H1 (cell line): ENCODE measurements around the gene CS. TPM values are rescaled to one million over a fixed set of nuclear protein-coding genes. Genes with fewer than 3 reads are reported as not detected.

Experiments
- CHD1 ChIP-seq: IDR thresholded peaks from 2 replicates; pipeline ENCODE4 v1.6.1; 2012; ENCODE audit warnings: low read depth, low read length, improper control_type of control experiment
- KDM1A ChIP-seq: fragments of 200-600, 300-600 bp; sonication (generic); IDR thresholded peaks from 2 replicates; pipeline ENCODE4 v1.7.1; 2016; ENCODE audit warnings: mild to moderate bottlenecking, low read length, borderline replicate concordance
- PHF8 ChIP-seq: fragments of 200-600 bp; sonication (generic); conservative IDR thresholded peaks from 2 replicates; pipeline ENCODE4 v1.7.1; 2012; ENCODE audit warnings: low read depth, mild to moderate bottlenecking, inconsistent platforms, low read length, moderate library complexity
- POLR2AphosphoS5 ChIP-seq: IDR thresholded peaks from 2 replicates; pipeline ENCODE4 v1.6.1; 2011; ENCODE audit warnings: low read depth, low read length
- POU5F1 ChIP-seq: IDR thresholded peaks from 2 replicates; pipeline ENCODE4 v1.6.1; 2011; ENCODE audit warnings: low read depth, mild to moderate bottlenecking, low read length, moderate library complexity
- RNF2 ChIP-seq: fragments of 200-900, 300-1000 bp; sonication (generic); IDR thresholded peaks from 2 replicates; pipeline ENCODE4 v1.7.1; 2016; ENCODE audit warnings: borderline replicate concordance, low read depth, mild to moderate bottlenecking, antibody characterized with exemption, low read length; ENCODE audit not compliant: poor library complexity, severe bottlenecking; ENCODE audit errors: missing control alignments
- SIN3A ChIP-seq, 2 experiments: IDR thresholded peaks in 1 of 2; conservative IDR thresholded peaks in 1 of 2; 2 replicates each; pipeline ENCODE4 v1.6.1; 2011 to 2012; ENCODE audit warnings: low read length in 2 of 2, improper control_type of control experiment in 1 of 2, low read depth in 1 of 2, mild to moderate bottlenecking in 1 of 2
- TEAD4 ChIP-seq: IDR thresholded peaks from 2 replicates; pipeline ENCODE4 v1.6.1; 2012; ENCODE audit warnings: low read depth, low read length, inconsistent platforms, mixed read lengths
- polyA plus RNA-seq, 7 experiments: library from polyadenylated mRNA; depleted of rRNA in 3 of 7; stranded (reverse) in 5 of 7; unstranded in 2 of 7; fragments of >200 nt in 5 of 7; fragments of 200-250 nt in 2 of 7; gene quantifications; 1 replicate in 5 of 7; 2 replicates in 1 of 7; 4 replicates in 1 of 7; pipeline versions ENCODE4 v1.2.1 to v1.2.3, GENCODE V29; 2011 to 2013; ENCODE audit warnings: missing spikeins in 2 of 7, mixed read lengths in 2 of 7
- total RNA-seq: library from RNA; stranded (reverse); fragmentation: NEBNext Ultra II Directional; extraction: Animal tissue kit (Norgen Biotek cat#: 25700); gene quantifications from 2 replicates; pipeline ENCODE4 v1.2.1, GENCODE V29; 2021
- TF ChIP-seq, protein P1 (sequence below): fragments of 300-600 bp; sonication (generic); IDR thresholded peaks from 2 replicates; pipeline ENCODE4 v1.7.1; 2012; ENCODE audit warnings: low read length, moderate library complexity, mild to moderate bottlenecking, inconsistent platforms; ENCODE audit not compliant: insufficient replicate concordance

CS gene
- total and polyA plus RNA-seq, 2 of the 8 experiments (the other 6 are each of a cell fraction or from before 2014, with no cell fraction given): 96.6 to 238 TPM

DNA sequence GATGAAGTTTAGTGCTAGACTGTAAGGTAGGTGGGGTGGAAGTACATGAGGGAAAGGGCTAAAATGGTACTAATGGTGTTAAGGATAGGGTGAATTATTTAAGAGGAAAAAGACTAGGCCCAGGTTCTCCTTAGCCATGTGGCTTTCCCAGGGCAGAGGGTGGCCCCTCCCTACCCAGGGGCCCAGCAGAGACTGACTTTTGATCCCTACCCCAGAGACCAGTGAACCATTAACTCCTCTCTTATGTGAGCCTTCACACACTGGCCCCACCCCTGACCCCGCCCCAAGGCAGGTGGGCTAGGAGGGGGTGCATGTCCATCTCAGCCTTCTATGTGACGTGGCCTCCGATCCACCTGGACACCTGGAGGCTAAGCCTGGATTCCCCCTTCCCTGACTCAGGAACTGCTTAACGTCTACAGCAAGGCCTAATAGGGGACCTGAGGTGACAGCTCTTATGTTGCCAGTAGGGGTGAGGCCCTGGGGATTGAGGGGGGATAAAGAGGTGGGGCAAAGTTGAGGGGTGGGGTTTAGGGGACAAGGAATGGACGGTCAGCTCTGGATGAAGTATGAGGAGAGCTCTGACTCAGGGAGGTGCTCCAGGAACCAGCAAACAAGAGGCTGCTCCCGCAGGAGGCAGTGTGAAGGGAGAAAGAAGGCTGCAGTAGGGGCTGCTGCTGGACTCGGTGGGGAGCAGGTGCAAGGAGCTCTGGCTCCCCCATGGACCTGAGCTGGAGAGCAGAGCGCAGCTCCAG, 69.5 kb downstream of the CS start (continued):
- TF ChIP-seq, protein P1, sequence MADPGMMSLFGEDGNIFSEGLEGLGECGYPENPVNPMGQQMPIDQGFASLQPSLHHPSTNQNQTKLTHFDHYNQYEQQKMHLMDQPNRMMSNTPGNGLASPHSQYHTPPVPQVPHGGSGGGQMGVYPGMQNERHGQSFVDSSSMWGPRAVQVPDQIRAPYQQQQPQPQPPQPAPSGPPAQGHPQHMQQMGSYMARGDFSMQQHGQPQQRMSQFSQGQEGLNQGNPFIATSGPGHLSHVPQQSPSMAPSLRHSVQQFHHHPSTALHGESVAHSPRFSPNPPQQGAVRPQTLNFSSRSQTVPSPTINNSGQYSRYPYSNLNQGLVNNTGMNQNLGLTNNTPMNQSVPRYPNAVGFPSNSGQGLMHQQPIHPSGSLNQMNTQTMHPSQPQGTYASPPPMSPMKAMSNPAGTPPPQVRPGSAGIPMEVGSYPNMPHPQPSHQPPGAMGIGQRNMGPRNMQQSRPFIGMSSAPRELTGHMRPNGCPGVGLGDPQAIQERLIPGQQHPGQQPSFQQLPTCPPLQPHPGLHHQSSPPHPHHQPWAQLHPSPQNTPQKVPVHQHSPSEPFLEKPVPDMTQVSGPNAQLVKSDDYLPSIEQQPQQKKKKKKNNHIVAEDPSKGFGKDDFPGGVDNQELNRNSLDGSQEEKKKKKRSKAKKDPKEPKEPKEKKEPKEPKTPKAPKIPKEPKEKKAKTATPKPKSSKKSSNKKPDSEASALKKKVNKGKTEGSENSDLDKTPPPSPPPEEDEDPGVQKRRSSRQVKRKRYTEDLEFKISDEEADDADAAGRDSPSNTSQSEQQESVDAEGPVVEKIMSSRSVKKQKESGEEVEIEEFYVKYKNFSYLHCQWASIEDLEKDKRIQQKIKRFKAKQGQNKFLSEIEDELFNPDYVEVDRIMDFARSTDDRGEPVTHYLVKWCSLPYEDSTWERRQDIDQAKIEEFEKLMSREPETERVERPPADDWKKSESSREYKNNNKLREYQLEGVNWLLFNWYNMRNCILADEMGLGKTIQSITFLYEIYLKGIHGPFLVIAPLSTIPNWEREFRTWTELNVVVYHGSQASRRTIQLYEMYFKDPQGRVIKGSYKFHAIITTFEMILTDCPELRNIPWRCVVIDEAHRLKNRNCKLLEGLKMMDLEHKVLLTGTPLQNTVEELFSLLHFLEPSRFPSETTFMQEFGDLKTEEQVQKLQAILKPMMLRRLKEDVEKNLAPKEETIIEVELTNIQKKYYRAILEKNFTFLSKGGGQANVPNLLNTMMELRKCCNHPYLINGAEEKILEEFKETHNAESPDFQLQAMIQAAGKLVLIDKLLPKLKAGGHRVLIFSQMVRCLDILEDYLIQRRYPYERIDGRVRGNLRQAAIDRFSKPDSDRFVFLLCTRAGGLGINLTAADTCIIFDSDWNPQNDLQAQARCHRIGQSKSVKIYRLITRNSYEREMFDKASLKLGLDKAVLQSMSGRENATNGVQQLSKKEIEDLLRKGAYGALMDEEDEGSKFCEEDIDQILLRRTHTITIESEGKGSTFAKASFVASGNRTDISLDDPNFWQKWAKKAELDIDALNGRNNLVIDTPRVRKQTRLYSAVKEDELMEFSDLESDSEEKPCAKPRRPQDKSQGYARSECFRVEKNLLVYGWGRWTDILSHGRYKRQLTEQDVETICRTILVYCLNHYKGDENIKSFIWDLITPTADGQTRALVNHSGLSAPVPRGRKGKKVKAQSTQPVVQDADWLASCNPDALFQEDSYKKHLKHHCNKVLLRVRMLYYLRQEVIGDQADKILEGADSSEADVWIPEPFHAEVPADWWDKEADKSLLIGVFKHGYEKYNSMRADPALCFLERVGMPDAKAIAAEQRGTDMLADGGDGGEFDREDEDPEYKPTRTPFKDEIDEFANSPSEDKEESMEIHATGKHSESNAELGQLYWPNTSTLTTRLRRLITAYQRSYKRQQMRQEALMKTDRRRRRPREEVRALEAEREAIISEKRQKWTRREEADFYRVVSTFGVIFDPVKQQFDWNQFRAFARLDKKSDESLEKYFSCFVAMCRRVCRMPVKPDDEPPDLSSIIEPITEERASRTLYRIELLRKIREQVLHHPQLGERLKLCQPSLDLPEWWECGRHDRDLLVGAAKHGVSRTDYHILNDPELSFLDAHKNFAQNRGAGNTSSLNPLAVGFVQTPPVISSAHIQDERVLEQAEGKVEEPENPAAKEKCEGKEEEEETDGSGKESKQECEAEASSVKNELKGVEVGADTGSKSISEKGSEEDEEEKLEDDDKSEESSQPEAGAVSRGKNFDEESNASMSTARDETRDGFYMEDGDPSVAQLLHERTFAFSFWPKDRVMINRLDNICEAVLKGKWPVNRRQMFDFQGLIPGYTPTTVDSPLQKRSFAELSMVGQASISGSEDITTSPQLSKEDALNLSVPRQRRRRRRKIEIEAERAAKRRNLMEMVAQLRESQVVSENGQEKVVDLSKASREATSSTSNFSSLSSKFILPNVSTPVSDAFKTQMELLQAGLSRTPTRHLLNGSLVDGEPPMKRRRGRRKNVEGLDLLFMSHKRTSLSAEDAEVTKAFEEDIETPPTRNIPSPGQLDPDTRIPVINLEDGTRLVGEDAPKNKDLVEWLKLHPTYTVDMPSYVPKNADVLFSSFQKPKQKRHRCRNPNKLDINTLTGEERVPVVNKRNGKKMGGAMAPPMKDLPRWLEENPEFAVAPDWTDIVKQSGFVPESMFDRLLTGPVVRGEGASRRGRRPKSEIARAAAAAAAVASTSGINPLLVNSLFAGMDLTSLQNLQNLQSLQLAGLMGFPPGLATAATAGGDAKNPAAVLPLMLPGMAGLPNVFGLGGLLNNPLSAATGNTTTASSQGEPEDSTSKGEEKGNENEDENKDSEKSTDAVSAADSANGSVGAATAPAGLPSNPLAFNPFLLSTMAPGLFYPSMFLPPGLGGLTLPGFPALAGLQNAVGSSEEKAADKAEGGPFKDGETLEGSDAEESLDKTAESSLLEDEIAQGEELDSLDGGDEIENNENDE: no peak
- TF ChIP-seq SIN3A (conservative IDR thresholded peaks at IDR 0.05 in 1 of 2, IDR thresholded peaks at IDR 0.05 in 1 of 2; ENCODE audit: low read depth in 1 of 2, low read length in 2 of 2) (no peak), TEAD4 (no peak), RNF2 (no peak), POU5F1 (no peak), CHD1 (no peak), KDM1A (no peak), PHF8 (no peak), POLR2AphosphoS5 (no peak)
